Smooth muscle cell (in vitro differentiated cells): ENCODE data around the gene LRRC23. TPM values are rescaled to one million over a fixed set of nuclear protein-coding genes. Genes with fewer than 3 reads are reported as not detected.
"Not testable (repeated sequence)": the region's sequence is repeated elsewhere in the genome, so short reads cannot be mapped to it uniquely, and the experiment has no call there.

ENCODE experiments used
- DNase-seq: peaks from one replicate; lab custom pipeline; 2025; ENCODE audit not compliant: unreplicated experiment; lab: John Stamatoyannopoulos, UW
- H2AFZ ChIP-seq: fragments of 200-600 bp; sonication (generic); 2 replicates; pipeline ENCODE4 v1.6.0; 2016; ENCODE audit warnings: antibody characterized with exemption, low read depth, mild to moderate bottlenecking
- H3F3A ChIP-seq: fragments of 200-600 bp; sonication (generic); 2 replicates; pipeline ENCODE4 v1.6.0; 2017; ENCODE audit warnings: antibody characterized with exemption, low read depth
- H3K27ac ChIP-seq: fragments of 200-600 bp; sonication (generic); 2 replicates; pipeline ENCODE4 v1.5.1; 2016; ENCODE audit warnings: low read depth, mild to moderate bottlenecking
- H3K27me3 ChIP-seq: fragments of 200-600 bp; sonication (generic); 2 replicates; pipeline ENCODE4 v1.6.1; 2016; ENCODE audit warnings: low read depth, mild to moderate bottlenecking
- H3K36me3 ChIP-seq: fragments of 200-600 bp; sonication (generic); 2 replicates; pipeline ENCODE4 v1.5.1; 2016; ENCODE audit warnings: low read depth
- H3K4me1 ChIP-seq: fragments of 200-600 bp; sonication (generic); 2 replicates; pipeline ENCODE4 v1.5.1; 2016; ENCODE audit warnings: low read depth
- H3K4me2 ChIP-seq: fragments of 200-600 bp; sonication (generic); 2 replicates; pipeline ENCODE4 v1.6.0; 2016; ENCODE audit warnings: mild to moderate bottlenecking
- H3K4me3 ChIP-seq: fragments of 200-600 bp; sonication (generic); 2 replicates; pipeline ENCODE4 v1.5.1; 2016; ENCODE audit warnings: mild to moderate bottlenecking
- H3K79me2 ChIP-seq: fragments of 200-600 bp; sonication (generic); 2 replicates; pipeline ENCODE4 v1.6.0; 2016; ENCODE audit warnings: low read depth, mild to moderate bottlenecking
- H3K9ac ChIP-seq: fragments of 200-600 bp; sonication (generic); 2 replicates; pipeline ENCODE4 v1.6.0; 2016; ENCODE audit warnings: low read depth
- H3K9me3 ChIP-seq: fragments of 200-600 bp; sonication (generic); replicated peaks from 2 replicates; pipeline ENCODE4 v1.5.1; 2016; ENCODE audit warnings: low read depth
- H4K20me1 ChIP-seq: fragments of 200-600 bp; sonication (generic); 2 replicates; pipeline ENCODE4 v1.6.0; 2016; ENCODE audit warnings: low read depth
- CTCF ChIP-seq: fragments of 200-600 bp; sonication (generic); IDR thresholded peaks from 2 replicates; pipeline ENCODE4 v1.5.1; 2017; ENCODE audit warnings: borderline replicate concordance, mild to moderate bottlenecking, antibody characterized with exemption; ENCODE audit not compliant: insufficient read depth, poor library complexity, severe bottlenecking
- WGBS: methylation state at CpG from one replicate; pipeline ENCODE4 v1.1.7; 2016; ENCODE audit warnings: low lambda C conversion rate; 5-methylcytosine and 5-hydroxymethylcytosine counted together
- polyA plus RNA-seq: library from polyadenylated mRNA; unstranded; fragments of >200 nt; fragmentation: Nextera tagmentation; extraction: Ambion mirVana; gene quantifications from 2 replicates; pipeline ENCODE4 v1.2.1, GENCODE V29; 2016
- total RNA-seq: library from RNA; depleted of rRNA; stranded (reverse); fragments of >200 nt; gene quantifications from 2 replicates; pipeline ENCODE4 v1.2.3, GENCODE V29; 2014

The LRRC23 gene
- total and polyA plus RNA-seq, 2 experiments from 2014 or later, result 14.2 to 19.5 TPM

- no peak overlapping the region for H3K4me3 ChIP-seq
- H4K20me1 ChIP-seq, result no peaks in the 10 kb centered on the region
- no peak for TF ChIP-seq CTCF
- H3F3A ChIP-seq, result no peaks in the 10 kb centered on the region
- no peak overlapping the region for H3K27ac ChIP-seq
- H2AFZ ChIP-seq, result no peak overlapping the region
- H3K79me2 ChIP-seq, result no peaks in the 10 kb centered on the region
- DNase-seq, result no peak
- H3K4me1 ChIP-seq, result peaks cover 16% of the 10 kb centered on the region
- no peaks in the 10 kb centered on the region for H3K36me3 ChIP-seq
- H3K9ac ChIP-seq, result no peak overlapping the region
- no peak overlapping the region for H3K4me2 ChIP-seq
- no peaks in the 10 kb centered on the region for H3K9me3 ChIP-seq
- WGBS, result 96% methylated on average over 8 of the region's 8 CpGs
- H3K27me3 ChIP-seq, result no peaks in the 10 kb centered on the region
Observed at GRCh38 chr12:6887460-6887859, 17.2 kb upstream of the LRRC23 start.

- DNase-seq, result no peak
- Histone ChIP-seq H3K9ac (no peak overlapping the region), H3K4me3 (no peak overlapping the region), H3K79me2 (no peaks in the 10 kb centered on the region), H3K36me3 (no peaks in the 10 kb centered on the region), H3F3A (no peaks in the 10 kb centered on the region), H3K27me3 (no peaks in the 10 kb centered on the region), H3K4me2 (no peak overlapping the region), H3K9me3 (no peaks in the 10 kb centered on the region), H2AFZ (no peak overlapping the region), H3K27ac (no peak overlapping the region), H3K4me1 (peaks cover 16% of the 10 kb centered on the region), H4K20me1 (no peaks in the 10 kb centered on the region)
- no peak for TF ChIP-seq CTCF
- 89% methylated on average over 2 of the region's 2 CpGs for WGBS
Observed at GRCh38 chr12:6888360-6888759, 16.3 kb upstream of the LRRC23 start.

- H3K4me2 ChIP-seq, H3K79me2 ChIP-seq, H3K9ac ChIP-seq, H3K27ac ChIP-seq, DNase-seq, H2AFZ ChIP-seq, H4K20me1 ChIP-seq, H3K36me3 ChIP-seq, H3K9me3 ChIP-seq, H3F3A ChIP-seq, H3K4me3 ChIP-seq, H3K27me3 ChIP-seq: not testable (repeated sequence)
- H3K4me1 ChIP-seq, result peaks cover 16% of the 10 kb centered on the region
- 85% methylated on average over 7 of the region's 7 CpGs for WGBS
Observed at GRCh38 chr12:6888794-6889193, 15.8 kb upstream of the LRRC23 start.

- Histone ChIP-seq H3K27ac (peak overlapping the region; percentile 81), H3K4me1 (peaks cover 16% of the 10 kb centered on the region), H3K4me2 (peak overlapping the region; percentile 78)
- H2AFZ ChIP-seq, H3K9me3 ChIP-seq, H3K36me3 ChIP-seq, H3K9ac ChIP-seq, H3K27me3 ChIP-seq, H3K4me3 ChIP-seq, H3F3A ChIP-seq, DNase-seq, H3K79me2 ChIP-seq, H4K20me1 ChIP-seq: not testable (repeated sequence)
- WGBS, result 94% methylated on average over 16 of the region's 21 CpGs
Observed at GRCh38 chr12:6889775-6890573, 14.6 kb upstream of the LRRC23 start.
